HG03469 (cell line): ENCODE measurements around the gene LMOD1.
"Not testable (repeated sequence)": the region's sequence is repeated elsewhere in the genome, so short reads cannot be mapped to it uniquely, and the experiment has no call there.

Experiments
- ATAC-seq: cut with Tn5 transposase; IDR thresholded peaks from one replicate; pipeline ENCODE4 v1.9.1; 2021; ENCODE audit warnings: mild to moderate bottlenecking, moderate library complexity, moderate number of reproducible peaks; ENCODE audit not compliant: unreplicated experiment

LMOD1 gene

GRCh38 chr1:201946224-201946908 is at the start of gene LMOD1:
Gene LMOD1 (minus strand): TSS chr1:201946548. CDS start chr1:201946340, 208 bp downstream.
- ATAC-seq = no peak

- no peak for ATAC-seq
Measured at GRCh38 chr1:201990427-201990826, 44.1 kb upstream of the LMOD1 start.

- no peak for ATAC-seq
Measured at GRCh38 chr1:201989354-201990128, 43.2 kb upstream of the LMOD1 start.

GRCh38 chr1:201988601-201989000 is 42.3 kb upstream of the LMOD1 start:
- ATAC-seq = no peak

- no peak for ATAC-seq
Measured at GRCh38 chr1:201985355-201985754, 39.0 kb upstream of the LMOD1 start.

GRCh38 chr1:201984446-201984845 is 38.1 kb upstream of the LMOD1 start:
- no peak for ATAC-seq

GRCh38 chr1:201983380-201983805 is 37.0 kb upstream of the LMOD1 start:
- ATAC-seq = peak; percentile 3

GRCh38 chr1:201982623-201983379 is 36.5 kb upstream of the LMOD1 start, which contains the start of gene RNPEP:
Gene RNPEP (plus strand): TSS chr1:201982648. CDS start chr1:201982667, 19 bp downstream.
- peak; percentile 47 for ATAC-seq

- ATAC-seq = peak; percentile 6
Measured at GRCh38 chr1:201982082-201982622, 35.8 kb upstream of the LMOD1 start.

- ATAC-seq = no peak
Measured at GRCh38 chr1:201970334-201971159, 24.2 kb upstream of the LMOD1 start.

- ATAC-seq = no peak
Measured at GRCh38 chr1:201968202-201968925, 22.0 kb upstream of the LMOD1 start.

GRCh38 chr1:201966171-201966570 is 19.8 kb upstream of the LMOD1 start:
- ATAC-seq = no peak

- ATAC-seq = no peak
Measured at GRCh38 chr1:201964261-201964660, 17.9 kb upstream of the LMOD1 start.

- ATAC-seq = not testable (repeated sequence)
Measured at GRCh38 chr1:201962382-201962781, 16.0 kb upstream of the LMOD1 start.

GRCh38 chr1:201958348-201958747 is 12.0 kb upstream of the LMOD1 start:
- ATAC-seq = no peak

GRCh38 chr1:201955729-201956143 is 9.4 kb upstream of the LMOD1 start:
- no peak for ATAC-seq

- peak; percentile 96 for ATAC-seq
Measured at GRCh38 chr1:201955009-201955728, 8.8 kb upstream of the LMOD1 start, which contains the start of gene TIMM17A. Gene TIMM17A (plus strand): TSS chr1:201955503. CDS start chr1:201955527, 24 bp downstream.

GRCh38 chr1:201954263-201955008 is 8.1 kb upstream of the LMOD1 start:
- ATAC-seq = no peak
